HG03097 (cell line): ENCODE measurements around the gene TMEM266.

Source experiments
- ATAC-seq: cut with Tn5 transposase; IDR thresholded peaks from one replicate; pipeline ENCODE4 v1.9.1; 2021; ENCODE audit not compliant: unreplicated experiment, low FRiP score

TMEM266 gene

GRCh38 chr15:76065245-76065644 lies 5.5 kb downstream of the TMEM266 start:
- no peak for ATAC-seq

- ATAC-seq = no peak
Observed at GRCh38 chr15:76065793-76066192, 6.0 kb downstream of the TMEM266 start.

- no peak for ATAC-seq
Observed at GRCh38 chr15:76070192-76070591, 10.4 kb downstream of the TMEM266 start.

GRCh38 chr15:76070921-76071635 lies 11.3 kb downstream of the TMEM266 start:
- ATAC-seq = no peak

GRCh38 chr15:76071806-76072205 lies 12.0 kb downstream of the TMEM266 start:
- ATAC-seq = no peak

GRCh38 chr15:76073554-76073953 lies 13.8 kb downstream of the TMEM266 start:
- ATAC-seq = no peak

GRCh38 chr15:76075046-76075445 lies 15.3 kb downstream of the TMEM266 start:
- ATAC-seq = no peak

- ATAC-seq = no peak
Observed at GRCh38 chr15:76078285-76078877, 18.6 kb downstream of the TMEM266 start.

- no peak for ATAC-seq
Observed at GRCh38 chr15:76084256-76084655, 24.5 kb downstream of the TMEM266 start.

- no peak for ATAC-seq
Observed at GRCh38 chr15:76098685-76099084, 38.9 kb downstream of the TMEM266 start.

GRCh38 chr15:76099388-76099787 lies 39.6 kb downstream of the TMEM266 start:
- ATAC-seq = no peak

GRCh38 chr15:76100361-76100760 lies 40.6 kb downstream of the TMEM266 start:
- no peak for ATAC-seq

- no peak for ATAC-seq
Observed at GRCh38 chr15:76101655-76102054, 41.9 kb downstream of the TMEM266 start.

- no peak for ATAC-seq
Observed at GRCh38 chr15:76105391-76105790, 45.6 kb downstream of the TMEM266 start.

- ATAC-seq = no peak
Observed at GRCh38 chr15:76105911-76106310, 46.1 kb downstream of the TMEM266 start.

- no peak for ATAC-seq
Observed at GRCh38 chr15:76107169-76107568, 47.4 kb downstream of the TMEM266 start.

GRCh38 chr15:76108021-76108723 lies 48.4 kb downstream of the TMEM266 start:
- no peak for ATAC-seq

- ATAC-seq = no peak
Observed at GRCh38 chr15:76109046-76109445, 49.3 kb downstream of the TMEM266 start.

GRCh38 chr15:76114561-76114960 lies 54.8 kb downstream of the TMEM266 start:
- no peak for ATAC-seq

GRCh38 chr15:76116138-76116885 lies 56.5 kb downstream of the TMEM266 start:
- ATAC-seq = no peak

GRCh38 chr15:76117181-76117580 lies 57.4 kb downstream of the TMEM266 start:
- ATAC-seq = no peak
